ENCODE results near the gene DDX25. TPM values are rescaled to one million over a fixed set of nuclear protein-coding genes. Genes with fewer than 3 reads are reported as not detected.
A peak's percentile ranks its signal among the peaks of the same experiment; 100 is the strongest.

Gene DDX25
- total and polyA plus RNA-seq, 9 of the 15 experiments (the other 6 are each of a cell fraction or from before 2014, with no cell fraction given): not detected

DNA sequence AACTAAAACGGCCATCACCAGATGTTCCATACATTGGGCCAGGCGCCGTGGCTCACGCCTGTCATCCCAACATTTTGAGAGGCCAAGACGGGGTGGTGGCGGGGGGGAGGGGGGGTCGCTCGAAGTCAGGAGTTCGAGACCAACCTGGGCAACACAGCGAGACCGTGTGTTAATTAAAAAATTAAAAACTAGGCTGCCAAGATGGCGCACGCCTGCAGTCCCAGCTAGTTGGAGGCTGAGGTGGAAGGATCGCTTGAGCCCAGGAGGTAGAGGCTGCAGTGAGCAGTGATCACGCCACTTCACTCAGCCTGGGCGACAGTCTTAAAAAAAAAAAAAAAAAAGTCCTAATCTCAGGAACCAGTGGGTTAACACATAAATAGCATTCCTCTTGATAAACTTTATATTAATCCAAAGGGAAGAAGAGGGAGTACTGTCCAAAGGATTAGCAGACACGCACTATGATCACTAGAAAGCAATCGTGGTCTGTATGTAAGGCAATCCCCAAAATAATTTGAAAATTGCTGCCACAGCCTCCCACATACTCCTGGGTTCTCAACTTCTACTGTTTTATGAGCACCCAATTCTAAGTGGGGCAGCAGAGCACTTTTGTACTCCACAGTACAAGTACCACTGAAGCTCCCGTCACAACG is 1.9 kb upstream of the DDX25 start:
- POLR2A ChIA-PET: interaction anchor here (0.6 to 1.8 kb wide), 12 partner anchors 9 to 309 kb away, joined by 3 to 10 read pairs (median 4); partner anchors contain the start of genes FAM118B, HYLS1 and RPUSD4
- H3K9me1 ChIP-seq (ENCODE audit: control insufficient read depth, insufficient read depth, low read length): no peaks in the 10 kb centered on the region
- in situ Hi-C loops (cut with MboI) (no loop called here), intact Hi-C loops (cut with micrococcal nuclease) (no loop called here)
- peak; percentile 65 for ATAC-seq
- CTCF ChIA-PET (ENCODE audit: low intra/inter-chr PET ratio): no interaction called here
- peak overlapping the region; percentile 89 for H3K4me2 ChIP-seq (ENCODE audit: insufficient read depth, low read length)
- H3K4me1 ChIP-seq (replicated peaks in 1 of 2; ENCODE audit: control insufficient read depth in 2 of 2, insufficient read depth in 2 of 2, low read length in 2 of 2): peaks cover 0 to 6% of the 10 kb centered on the region in 2 experiments; a peak in 2 of 5 replicates
- FAIRE-seq: no peak
- BruUV-seq (replicated peaks): TSS peak; percentile 81
- H3K79me2 ChIP-seq (ENCODE audit: control insufficient read depth, insufficient read depth, low read length): peaks cover 41% of the 10 kb centered on the region
- peak overlapping the region; percentile 68 for H3K4me3 ChIP-seq
- peaks cover 34% of the 10 kb centered on the region for H3K36me3 ChIP-seq (ENCODE audit: control insufficient read depth, insufficient read depth, low read length)
- no peaks in the 10 kb centered on the region for H3K9me3 ChIP-seq (replicated peaks; ENCODE audit: control insufficient read depth, insufficient read depth, low read depth, low read length)
- H3K27me3 ChIP-seq (ENCODE audit: control insufficient read depth in 2 of 2, insufficient read depth in 2 of 2, low read length in 2 of 2): peaks cover 6 to 20% of the 10 kb centered on the region in 2 experiments; a peak in 4 of 5 replicates
- H4K20me1 ChIP-seq (replicated peaks; ENCODE audit: control insufficient read depth, insufficient read depth, low read length): no peaks in the 10 kb centered on the region
- peak in 3 of 4 experiments; percentile 17 to 37 (median 21) for DNase-seq (ENCODE audit: extremely low read depth in 1 of 4, low spot score in 3 of 4)
- H3K9ac ChIP-seq (ENCODE audit: insufficient read depth in 1 of 2, low read depth in 2 of 2, low read length in 2 of 2): peak overlapping the region; percentile 85 to 93
- H2AFZ ChIP-seq (ENCODE audit: low read depth, low read length): peak overlapping the region; percentile 93
- WGBS (ENCODE audit: insufficient coverage, low coverage, missing lambda C conversion rate): 1% methylated on average over 17 of the region's 20 CpGs
- peak overlapping the region; percentile 73 for H3K27ac ChIP-seq (ENCODE audit: extremely low read depth, low read depth, low read length)
- no peak for TF ChIP-seq CBFA2T3 (IDR thresholded peaks at IDR 0.05)
- no peak for TF ChIP-seq ZBTB43 (CRISPR knock-in tag; IDR thresholded peaks at IDR 0.05)
- TF ChIP-seq ZNF75A (CRISPR knock-in tag; IDR thresholded peaks at IDR 0.05): no peak
- TF ChIP-seq POLR2B (IDR thresholded peaks at IDR 0.05; ENCODE audit: low read depth, partially characterized antibody): no peak
- no peak for TF ChIP-seq ZNF232 (CRISPR knock-in tag; IDR thresholded peaks at IDR 0.05)
- TF ChIP-seq ELF1 (tag; IDR thresholded peaks at IDR 0.05): peak; percentile 13; the same call in 1 of the 2 replicates
- TF ChIP-seq ZFPM2 (CRISPR knock-in tag; IDR thresholded peaks at IDR 0.05): no peak
- no peak for TF ChIP-seq IRF2 (CRISPR knock-in tag; IDR thresholded peaks at IDR 0.05)
- TF ChIP-seq, protein P1, sequence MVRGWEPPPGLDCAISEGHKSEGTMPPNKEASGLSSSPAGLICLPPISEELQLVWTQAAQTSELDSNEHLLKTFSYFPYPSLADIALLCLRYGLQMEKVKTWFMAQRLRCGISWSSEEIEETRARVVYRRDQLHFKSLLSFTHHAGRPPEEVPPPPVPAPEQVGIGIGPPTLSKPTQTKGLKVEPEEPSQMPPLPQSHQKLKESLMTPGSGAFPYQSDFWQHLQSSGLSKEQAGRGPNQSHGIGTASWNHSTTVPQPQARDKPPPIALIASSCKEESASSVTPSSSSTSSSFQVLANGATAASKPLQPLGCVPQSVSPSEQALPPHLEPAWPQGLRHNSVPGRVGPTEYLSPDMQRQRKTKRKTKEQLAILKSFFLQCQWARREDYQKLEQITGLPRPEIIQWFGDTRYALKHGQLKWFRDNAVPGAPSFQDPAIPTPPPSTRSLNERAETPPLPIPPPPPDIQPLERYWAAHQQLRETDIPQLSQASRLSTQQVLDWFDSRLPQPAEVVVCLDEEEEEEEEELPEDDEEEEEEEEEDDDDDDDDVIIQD (CRISPR knock-in tag; IDR thresholded peaks at IDR 0.05): no peak
- TF ChIP-seq ZNF644 (tag; IDR thresholded peaks at IDR 0.05; ENCODE audit: low read depth): 0 out of 2 replicates have a peak, but pooled peaks have one; percentile 19
- TF ChIP-seq ZNF512 (tag; IDR thresholded peaks at IDR 0.05): no peak
- no peak for TF ChIP-seq ZNF76 (CRISPR knock-in tag; IDR thresholded peaks at IDR 0.05; ENCODE audit: borderline replicate concordance)
- TF ChIP-seq PTBP1 (IDR thresholded peaks at IDR 0.05; ENCODE audit: low read depth, low read length): no peak
- no peak for TF ChIP-seq MED1 (CRISPR knock-in tag; IDR thresholded peaks at IDR 0.05; ENCODE audit: borderline replicate concordance)
- no peak for TF ChIP-seq ZNF766 (CRISPR knock-in tag; conservative IDR thresholded peaks at IDR 0.05)
- no peak for TF ChIP-seq ZNF77 (CRISPR knock-in tag; IDR thresholded peaks at IDR 0.05)
- no peak for TF ChIP-seq NFE2 (IDR thresholded peaks at IDR 0.05; ENCODE audit: low read depth)
- no peak for TF ChIP-seq KDM2B (CRISPR knock-in tag; IDR thresholded peaks at IDR 0.05)
- TF ChIP-seq EP300 (IDR thresholded peaks at IDR 0.05; ENCODE audit: low read length): no peak
- TF ChIP-seq ZNF384 (IDR thresholded peaks at IDR 0.05; ENCODE audit: low read depth, low read length): peak; percentile 43; the same call in 1 of the 2 replicates
- TF ChIP-seq ASH1L (IDR thresholded peaks at IDR 0.05; ENCODE audit: borderline replicate concordance, low read depth, partially characterized antibody): no peak

All from K562 (cell line).